Heart right ventricle (tissue), 16 donors: ENCODE measurements around the gene FANK1. TPM values are rescaled to one million over a fixed set of nuclear protein-coding genes. Genes with fewer than 3 reads are reported as not detected.

ENCODE experiments used
- ATAC-seq, 8 donors: fragments of 200-7000 bp; cut with Tn5 transposase; one replicate each; pipeline ENCODE4 v1.9.1; 2020; ENCODE audit warnings: mild to moderate bottlenecking in 8 of 8, moderate library complexity in 8 of 8, moderate number of reproducible peaks in 1 of 8
- DNase-seq, 2 donors: peaks; one replicate each; pipeline ENCODE4 v3.0.0-alpha.2; 2020
- H3K27ac ChIP-seq, 10 donors: fragments of 200-600 bp; sonication (generic) in 2 of 10; one replicate each; pipeline versions ENCODE4 v1.5.0 to v1.8.0; 2020 to 2022; ENCODE audit warnings: mild to moderate bottlenecking in 3 of 10
- H3K27me3 ChIP-seq, 7 donors: fragments of 200-600 bp; one replicate each; pipeline ENCODE4 v1.8.0; 2021 to 2022; ENCODE audit warnings: mild to moderate bottlenecking in 2 of 7
- H3K36me3 ChIP-seq, 9 donors: fragments of 200-600 bp; sonication (generic) in 1 of 9; one replicate each; pipeline versions ENCODE4 v1.5.0 to v1.8.0; 2020 to 2022; ENCODE audit warnings: mild to moderate bottlenecking in 2 of 9
- H3K4me1 ChIP-seq, 9 donors: fragments of 200-600 bp; sonication (generic) in 1 of 9; one replicate each; pipeline versions ENCODE4 v1.5.0 to v1.8.0; 2020 to 2022; ENCODE audit warnings: mild to moderate bottlenecking in 4 of 9
- H3K4me3 ChIP-seq, 10 donors: fragments of 200-600 bp; sonication (generic) in 2 of 10; one replicate each; pipeline versions ENCODE4 v1.5.0 to v1.8.0; 2020 to 2022; ENCODE audit warnings: mild to moderate bottlenecking in 7 of 10, moderate library complexity in 2 of 10
- H3K9me3 ChIP-seq, 11 donors: fragments of 200-600 bp in 10 of 11; sonication (generic) in 2 of 11; one replicate each; pipeline versions ENCODE4 v1.5.0 to v1.8.0; 2013 to 2022; ENCODE audit warnings: mild to moderate bottlenecking in 2 of 11, control low read depth in 1 of 11, moderate library complexity in 1 of 11
- WGBS, 2 donors: extraction: QIAGEN DNeasy Blood & Tissue Kit; methylation state at CpG; one replicate each; pipeline ENCODE4 v1.1.7; 2013; ENCODE audit warnings: inconsistent platforms in 1 of 2; 5-methylcytosine and 5-hydroxymethylcytosine counted together
- intact Hi-C, 10 donors: fragments of 100-400 bp; cut with DNase I; formaldehyde crosslinking; loops; one replicate each; pipeline versions ENCODE4 v1.11.1 to v1.14.2; 2022
- polyA plus RNA-seq, 2 donors: library from polyadenylated mRNA; stranded (reverse); fragments of 200-250 nt; gene quantifications; one replicate each; pipeline ENCODE4 v1.2.3, GENCODE V29; 2013
- total RNA-seq, 10 donors: library from RNA; stranded (reverse); fragmentation: NEBNext Ultra II Directional in 3 of 10; extraction: Animal tissue kit (Norgen Biotek cat#: 25700) in 3 of 10; gene quantifications; one replicate each; pipeline versions ENCODE4 v1.2.1 to v1.2.4, GENCODE V29; 2021 to 2023
- TF ChIP-seq, protein P1 (sequence below), 9 donors: fragments of 200-600 bp; sonication (generic) in 2 of 9; IDR thresholded peaks; one replicate each; pipeline versions ENCODE4 v1.5.0 to v1.8.0; 2021 to 2022; ENCODE audit warnings: antibody characterized with exemption in 9 of 9, mild to moderate bottlenecking in 5 of 9, moderate library complexity in 1 of 9
- donor health status: Arrhythmogenic right ventricular cardiomyopathy.
- donor health status: ischemic (EF 13 %, LVEDD 7.1; RV severe dilation, severe dysfunction).
- donor health status: healthy with polysubstance abuse.
- donor health status: DM: no; HTN: yes; CAD: no.
- donor health status: DM: no; HTN: no; CAD: no.
- donor health status: ischemic (EF 25% LVEDD 6.9; RV normal size, moderate dysfunction).
- donor health status: ischemic (EF 25% LVEDD 5.7; RV mildly dilated, moderate dysfunction).
- donor health status: healthy.
- donor health status: DM: yes; HTN: yes; CAD: no.
- donor health status: Ischemic cardiomyopathy.
- donor health status: ischemic (EF 35%, LVEDD 5.7; RV mildly dilated, moderate dysfunction).
- donor health status: nonischemic (EF 11% LVEDD 7.7; RV severe dilation, severe dysfunction).
- donor health status: DM: yes; HTN: yes; CAD: no.
- donor health status: PGD.
- donor health status: ischemic (EF 29% LVEDD 5.4; RV normal size, mild dysfunction).
- donor health status: nonischemic (EF 23%, LVEDD 6.1; RV moderate dilation, normal function).

FANK1 gene
- total and polyA plus RNA-seq, 12 donors: 0.40 to 1.2 (median 0.68) TPM; not detected in 3

DNA sequence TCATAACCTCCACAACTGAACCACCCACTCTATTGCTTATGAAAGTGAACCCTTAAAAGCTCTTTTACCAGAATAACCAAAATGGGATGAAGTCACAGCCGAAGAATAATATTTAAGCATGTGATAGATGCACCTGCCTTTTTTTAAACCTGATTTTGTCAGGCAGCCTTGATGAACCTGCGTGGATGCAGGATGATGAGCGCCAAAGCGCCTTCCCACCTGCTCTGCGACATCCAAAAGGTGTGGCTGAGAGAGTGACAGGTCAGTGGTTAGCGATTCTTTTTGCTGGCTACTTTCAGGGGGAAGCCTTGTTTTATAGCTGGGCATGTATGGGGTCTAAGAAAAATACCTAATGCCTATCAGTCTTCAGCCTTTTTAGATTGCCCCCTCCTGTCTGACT lies 157.8 kb downstream of the FANK1 start:
- TF ChIP-seq, protein P1, sequence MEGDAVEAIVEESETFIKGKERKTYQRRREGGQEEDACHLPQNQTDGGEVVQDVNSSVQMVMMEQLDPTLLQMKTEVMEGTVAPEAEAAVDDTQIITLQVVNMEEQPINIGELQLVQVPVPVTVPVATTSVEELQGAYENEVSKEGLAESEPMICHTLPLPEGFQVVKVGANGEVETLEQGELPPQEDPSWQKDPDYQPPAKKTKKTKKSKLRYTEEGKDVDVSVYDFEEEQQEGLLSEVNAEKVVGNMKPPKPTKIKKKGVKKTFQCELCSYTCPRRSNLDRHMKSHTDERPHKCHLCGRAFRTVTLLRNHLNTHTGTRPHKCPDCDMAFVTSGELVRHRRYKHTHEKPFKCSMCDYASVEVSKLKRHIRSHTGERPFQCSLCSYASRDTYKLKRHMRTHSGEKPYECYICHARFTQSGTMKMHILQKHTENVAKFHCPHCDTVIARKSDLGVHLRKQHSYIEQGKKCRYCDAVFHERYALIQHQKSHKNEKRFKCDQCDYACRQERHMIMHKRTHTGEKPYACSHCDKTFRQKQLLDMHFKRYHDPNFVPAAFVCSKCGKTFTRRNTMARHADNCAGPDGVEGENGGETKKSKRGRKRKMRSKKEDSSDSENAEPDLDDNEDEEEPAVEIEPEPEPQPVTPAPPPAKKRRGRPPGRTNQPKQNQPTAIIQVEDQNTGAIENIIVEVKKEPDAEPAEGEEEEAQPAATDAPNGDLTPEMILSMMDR (IDR thresholded peaks at IDR 0.05): no peak
- Histone ChIP-seq H3K9me3 (no peaks in the 10 kb centered on the region), H3K27ac (no peak overlapping the region), H3K4me3 (no peak overlapping the region), H3K27me3 (peaks cover 0 to 14% (median 5%) of the 10 kb centered on the region in 7 donors), H3K36me3 (no peaks in the 10 kb centered on the region), H3K4me1 (peaks cover 0 to 36% (median 16%) of the 10 kb centered on the region in 9 donors)
- no peak for DNase-seq
- no peak for ATAC-seq
- intact Hi-C loops: no loop called here
- 97 to 98% methylated on average over 6 of the region's 6 CpGs for WGBS, 2 donors

DNA sequence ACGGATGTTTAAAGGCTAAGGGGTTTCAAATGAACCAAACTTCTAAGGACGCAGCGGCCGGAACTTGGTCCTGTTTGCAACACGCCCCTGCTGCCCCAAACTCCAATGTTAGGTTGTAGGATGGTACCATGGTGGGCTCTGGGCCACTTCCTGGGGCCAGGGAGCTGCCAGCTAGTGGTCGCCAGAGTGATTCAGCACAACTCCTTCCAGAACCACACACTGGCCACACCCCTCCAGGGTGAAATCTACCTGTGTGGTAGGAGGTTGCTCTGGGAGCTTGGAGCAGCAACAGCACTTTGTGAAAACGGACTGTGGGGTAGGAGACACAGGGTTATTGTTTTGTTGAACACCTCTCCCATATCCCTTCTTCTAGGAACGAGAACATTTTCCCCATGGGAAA lies 161.1 kb downstream of the FANK1 start:
- no peak for DNase-seq
- TF ChIP-seq, protein P1 (IDR thresholded peaks at IDR 0.05): no peak
- Histone ChIP-seq H3K4me3 (no peak overlapping the region), H3K27ac (no peak overlapping the region), H3K36me3 (no peaks in the 10 kb centered on the region), H3K27me3 (peaks cover 0 to 14% (median 5%) of the 10 kb centered on the region in 7 donors), H3K4me1 (peaks cover 0 to 33% (median 20%) of the 10 kb centered on the region in 9 donors), H3K9me3 (peaks cover 0 to 9% (median 0%) of the 10 kb centered on the region in 11 donors)
- 87 to 91% methylated on average over 8 of the region's 8 CpGs for WGBS, 2 donors
- no peak for ATAC-seq
- intact Hi-C loops: no loop called here

DNA sequence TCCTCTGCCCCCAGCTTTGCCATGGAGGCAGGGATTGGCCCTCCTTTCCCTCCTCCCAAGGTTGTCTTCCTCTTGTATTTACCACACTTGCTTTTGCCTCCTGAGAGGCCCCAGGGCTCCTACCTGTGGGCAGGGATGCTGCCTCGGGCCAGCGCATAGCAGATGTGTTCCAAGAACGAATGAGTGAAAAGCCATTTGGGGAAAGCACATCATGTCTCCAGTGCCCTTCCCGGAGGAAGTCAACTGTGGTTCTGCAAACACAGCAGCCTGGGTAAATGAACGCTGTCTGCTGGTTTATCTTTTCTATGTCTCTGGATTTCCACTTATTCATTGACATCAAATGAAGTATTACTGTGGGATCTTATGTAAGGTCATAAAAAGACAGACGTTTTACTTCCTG lies 161.7 kb downstream of the FANK1 start:
- no peak overlapping the region for H3K27ac ChIP-seq
- DNase-seq (no peak), ATAC-seq (no peak)
- peaks cover 0 to 14% (median 5%) of the 10 kb centered on the region in 7 donors for H3K27me3 ChIP-seq
- H3K4me3 ChIP-seq: no peak overlapping the region
- TF ChIP-seq, protein P1 (IDR thresholded peaks at IDR 0.05): no peak
- H3K36me3 ChIP-seq: no peaks in the 10 kb centered on the region
- 60 to 68% methylated on average over 6 of the region's 6 CpGs for WGBS, 2 donors
- peaks cover 0 to 39% (median 20%) of the 10 kb centered on the region in 9 donors for H3K4me1 ChIP-seq
- intact Hi-C loops: no loop called here
- H3K9me3 ChIP-seq: peaks cover 0 to 10% (median 0%) of the 10 kb centered on the region in 11 donors

DNA sequence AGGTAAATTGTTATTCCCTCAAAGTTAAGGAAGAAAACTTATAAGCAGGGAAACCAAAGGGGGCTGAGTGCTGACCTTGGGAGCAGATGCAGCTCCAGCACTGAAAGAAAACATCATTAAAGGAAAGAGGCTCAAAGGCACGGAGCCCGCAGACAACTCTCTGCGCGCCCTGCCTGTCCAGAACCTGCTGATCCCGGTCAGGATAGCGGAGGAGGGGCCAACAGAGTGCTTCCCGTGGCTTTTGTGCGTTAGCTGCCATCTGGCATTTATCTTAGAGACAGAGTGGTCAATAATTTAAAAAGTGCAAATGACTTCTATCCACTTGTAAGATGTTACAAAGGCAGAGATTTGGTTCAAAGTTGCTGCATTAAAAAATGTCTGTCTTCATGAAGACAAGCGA lies 162.1 kb downstream of the FANK1 start:
- Histone ChIP-seq H3K27me3 (peaks cover 0 to 14% (median 5%) of the 10 kb centered on the region in 7 donors), H3K9me3 (peaks cover 0 to 12% (median 0%) of the 10 kb centered on the region in 11 donors), H3K27ac (no peak overlapping the region), H3K36me3 (no peaks in the 10 kb centered on the region), H3K4me1 (peaks cover 0 to 42% (median 20%) of the 10 kb centered on the region in 9 donors), H3K4me3 (no peak overlapping the region)
- TF ChIP-seq, protein P1 (IDR thresholded peaks at IDR 0.05): no peak
- 39 to 45% methylated on average over 9 of the region's 9 CpGs for WGBS, 2 donors
- intact Hi-C loops: no loop called here
- ATAC-seq: no peak
- no peak for DNase-seq

Other genes with a start within 250 kb of the FANK1 start
- not detected for gene TEX36, start 213.4 kb upstream of the FANK1 start, total RNA-seq
- gene TEX36, start 213.4 kb upstream of the FANK1 start, polyA plus RNA-seq: not detected
- gene EDRF1, start 176.9 kb upstream of the FANK1 start, total RNA-seq: 10 to 100 TPM in 6 of 10 donors, 1 to 10 TPM in 4; 7.7 to 13.2 (median 10.2) TPM
- gene EDRF1, start 176.9 kb upstream of the FANK1 start, polyA plus RNA-seq: 10 to 100 TPM in 1 of 2 donors, 1 to 10 TPM in 1; 7.6 to 19.2 TPM
- under 1 TPM in 3 of 10 donors, not detected in 7; 0.12 to 0.15 (median 0.15) TPM for gene MMP21, start 120.7 kb upstream of the FANK1 start, total RNA-seq
- gene MMP21, start 120.7 kb upstream of the FANK1 start, polyA plus RNA-seq: under 1 TPM; 0.06 to 0.22 TPM
- 10 to 100 TPM; 53.5 to 84.3 (median 70.8) TPM for gene UROS, start 73.3 kb upstream of the FANK1 start, total RNA-seq
- 10 to 100 TPM; 42.5 to 83.5 TPM for gene UROS, start 73.3 kb upstream of the FANK1 start, polyA plus RNA-seq
- 10 to 100 TPM; 35.6 to 53.1 (median 44.3) TPM for gene BCCIP, start 73.0 kb upstream of the FANK1 start, total RNA-seq
- 10 to 100 TPM; 56.1 to 67.0 TPM for gene BCCIP, start 73.0 kb upstream of the FANK1 start, polyA plus RNA-seq
- 10 to 100 TPM; 40.2 to 81.7 (median 49.6) TPM for gene DHX32, start 15.3 kb upstream of the FANK1 start, total RNA-seq
- 10 to 100 TPM; 15.8 to 38.2 TPM for gene DHX32, start 15.3 kb upstream of the FANK1 start, polyA plus RNA-seq